HepG2 (cell line): ENCODE measurements around the gene PGM5. TPM values are rescaled to one million over a fixed set of nuclear protein-coding genes. Genes with fewer than 3 reads are reported as not detected.

ENCODE experiments used
- ATAC-seq: fragments of 200-7000 bp; cut with Tn5 transposase; 3 replicates; pipeline ENCODE4 v1.9.1; 2020; ENCODE audit warnings: mild to moderate bottlenecking, moderate library complexity
- BruUV-seq: library from RNA; stranded (reverse); fragments of 400-500 nt; replicated peaks from 2 replicates; lab custom pipeline; 2021; lab: Mats Ljungman, UMichigan
- CTCF ChIA-PET: fragments of 300-600 bp; formaldehyde crosslinking; extraction: SDS; loops from one replicate; lab custom pipeline; 2021; ENCODE audit warnings: low total read pairs, inconsistent platforms, low intra/inter-chr PET ratio; lab: Yijun Ruan, JAX
- POLR2A ChIA-PET: fragments of 350-600 bp; sonication (Branson Sonifier 250); formaldehyde crosslinking; loops from one replicate; lab custom pipeline; 2020; ENCODE audit warnings: antibody characterized with exemption, inconsistent platforms; lab: Yijun Ruan, JAX
- DNase-seq: peaks from one replicate; pipeline ENCODE4 v3.0.0-alpha.2; 2015; ENCODE audit warnings: low spot score
- FAIRE-seq: peaks from 3 replicates; lab custom pipeline; 2011; peaks lifted over from hg19 to GRCh38; lab: Jason Lieb, UNC
- H2AFZ ChIP-seq: one replicate; pipeline ENCODE4 v1.6.1; 2011; ENCODE audit warnings: low read length, inconsistent platforms
- H3K27ac ChIP-seq: fragments of 300-600 bp; 3 replicates; pipeline ENCODE4 v1.8.0; 2011; ENCODE audit warnings: mixed run types, mild to moderate bottlenecking, mixed read lengths, low read length, inconsistent platforms; ENCODE audit not compliant: insufficient read depth; ENCODE audit errors: extremely low read length
- H3K27me3 ChIP-seq, 2 experiments: fragments of 200-600 bp in 1 of 2; 2 replicates in 1 of 2; 3 replicates in 1 of 2; pipeline versions ENCODE4 v1.6.0 to v1.8.0; 2011; ENCODE audit warnings: low read length in 2 of 2, mild to moderate bottlenecking in 2 of 2, moderate library complexity in 2 of 2, inconsistent platforms in 1 of 2; ENCODE audit not compliant: insufficient read depth in 2 of 2, control insufficient read depth in 1 of 2
- H3K36me3 ChIP-seq, 2 experiments: fragments of 200-600 bp in 1 of 2; replicated peaks in 1 of 2; 2 replicates in 1 of 2; 3 replicates in 1 of 2; pipeline versions ENCODE4 v1.5.1 to v1.8.0; 2011; ENCODE audit warnings: low read length in 2 of 2, inconsistent platforms in 1 of 2; ENCODE audit not compliant: insufficient read depth in 2 of 2, control insufficient read depth in 1 of 2
- H3K4me1 ChIP-seq: 2 replicates; pipeline ENCODE4 v1.5.1; 2012; ENCODE audit warnings: low read length, inconsistent platforms; ENCODE audit not compliant: insufficient read depth
- H3K4me2 ChIP-seq: 2 replicates; pipeline ENCODE4 v1.6.0; 2011; ENCODE audit warnings: low read depth, low read length, inconsistent platforms
- H3K4me3 ChIP-seq, 3 experiments: fragments of 200-600 bp in 1 of 3; sonication (generic), shearing (Covaris generic) in 1 of 3; replicated peaks in 1 of 3; 2 replicates each; pipeline ENCODE4 v1.5.1; 2011 to 2016; ENCODE audit warnings: low read length in 3 of 3, inconsistent platforms in 2 of 3, low read depth in 2 of 3, mild to moderate bottlenecking in 2 of 3, control low read depth in 1 of 3, mixed read lengths in 1 of 3; ENCODE audit not compliant: insufficient read depth in 1 of 3
- H3K79me2 ChIP-seq: one replicate; pipeline ENCODE4 v1.6.1; 2011; ENCODE audit warnings: low read length, inconsistent platforms; ENCODE audit not compliant: insufficient read depth
- H3K9ac ChIP-seq: 2 replicates; pipeline ENCODE4 v1.6.0; 2011; ENCODE audit warnings: mild to moderate bottlenecking, low read depth, low read length, inconsistent platforms; ENCODE audit not compliant: insufficient read depth
- H3K9me3 ChIP-seq: 2 replicates; pipeline ENCODE4 v1.5.1; 2012; ENCODE audit warnings: mild to moderate bottlenecking, low read length
- H4K20me1 ChIP-seq: 2 replicates; pipeline ENCODE4 v1.6.0; 2011; ENCODE audit warnings: inconsistent platforms, mild to moderate bottlenecking, low read length, moderate library complexity; ENCODE audit not compliant: insufficient read depth
- CHD4 ChIP-seq: fragments of 200-600 bp; sonication (generic); IDR thresholded peaks from 2 replicates; pipeline ENCODE4 v1.7.0; 2017; ENCODE audit warnings: mild to moderate bottlenecking, low read length, borderline replicate concordance
- MEF2D ChIP-seq: sonication (generic); formaldehyde crosslinking; IDR thresholded peaks from 2 replicates; pipeline ENCODE4 v1.5.1; 2020; ENCODE audit warnings: mild to moderate bottlenecking, missing genetic modification reagents
- PAWR ChIP-seq: sonication (generic); formaldehyde crosslinking; IDR thresholded peaks from 2 replicates; pipeline ENCODE4 v1.4.0; 2020; ENCODE audit warnings: missing genetic modification reagents, mild to moderate bottlenecking, borderline replicate concordance
- SMARCC2 ChIP-seq: fragments of 450-650 bp; IDR thresholded peaks from 2 replicates; pipeline ENCODE4 v1.6.1; 2017; ENCODE audit warnings: antibody characterized with exemption, mild to moderate bottlenecking
- SP1 ChIP-seq, 2 experiments: fragments of 450-650 bp in 1 of 2; sonication (generic) in 1 of 2; formaldehyde crosslinking in 1 of 2; IDR thresholded peaks; 2 replicates each; pipeline versions ENCODE4 v1.4.0 to v1.6.1; 2016 to 2020; ENCODE audit warnings: missing genetic modification reagents in 1 of 2
- ZNF709 ChIP-seq: sonication (generic); formaldehyde crosslinking; IDR thresholded peaks from 2 replicates; pipeline ENCODE4 v1.5.0; 2020; ENCODE audit warnings: mild to moderate bottlenecking, missing genetic modification reagents
- WGBS: methylation state at CpG from one replicate; pipeline ENCODE4 v1.1.6; 2017; ENCODE audit warnings: low lambda C conversion rate; 5-methylcytosine and 5-hydroxymethylcytosine counted together
- in situ Hi-C: cut with HindIII; loops from 2 replicates; pipeline ENCODE4 v1.10.0; 2017; ENCODE audit warnings: low pct_unique_long_range_greater_than_20kb; ENCODE audit not compliant: extremely low pct_ligation_motif_present
- intact Hi-C: fragments of 100-400 bp; cut with micrococcal nuclease; formaldehyde crosslinking; loops from one replicate; pipeline ENCODE4 v1.10.0; 2022; ENCODE audit not compliant: unreplicated experiment
- polyA plus RNA-seq, 8 experiments: library from polyadenylated mRNA; depleted of rRNA in 3 of 8; stranded (reverse) in 7 of 8; unstranded in 1 of 8; fragments of >200 nt; fragmentation: Illumina TruSeq in 4 of 8; extraction: Trizol in 4 of 8; gene quantifications; 2 replicates each; pipeline versions ENCODE4 v1.2.1 to v1.2.3, GENCODE V29; 2011 to 2016; ENCODE audit warnings: low read depth in 4 of 8, missing spikeins in 1 of 8, mixed read lengths in 1 of 8; ENCODE audit not compliant: insufficient read depth in 1 of 8
- total RNA-seq, 5 experiments: library from RNA; depleted of rRNA; stranded (reverse); fragments of >200 nt; fragmentation: Illumina TruSeq; extraction: Trizol; gene quantifications; 2 replicates each; pipeline ENCODE4 v1.2.3, GENCODE V29; 2016; ENCODE audit warnings: low read depth in 1 of 5
- TF ChIP-seq, protein P1 (sequence below): fragments of 450-650 bp; IDR thresholded peaks from 2 replicates; pipeline ENCODE4 v1.6.1; 2016
- TF ChIP-seq, protein P2 (sequence below): sonication (generic); formaldehyde crosslinking; IDR thresholded peaks from 2 replicates; pipeline ENCODE4 v1.5.1; 2020; ENCODE audit warnings: mild to moderate bottlenecking, missing genetic modification reagents, moderate library complexity

Gene PGM5
- total and polyA plus RNA-seq, 2 of the 13 experiments (the other 11 are each of a cell fraction or from before 2014, with no cell fraction given) = not detected

DNA sequence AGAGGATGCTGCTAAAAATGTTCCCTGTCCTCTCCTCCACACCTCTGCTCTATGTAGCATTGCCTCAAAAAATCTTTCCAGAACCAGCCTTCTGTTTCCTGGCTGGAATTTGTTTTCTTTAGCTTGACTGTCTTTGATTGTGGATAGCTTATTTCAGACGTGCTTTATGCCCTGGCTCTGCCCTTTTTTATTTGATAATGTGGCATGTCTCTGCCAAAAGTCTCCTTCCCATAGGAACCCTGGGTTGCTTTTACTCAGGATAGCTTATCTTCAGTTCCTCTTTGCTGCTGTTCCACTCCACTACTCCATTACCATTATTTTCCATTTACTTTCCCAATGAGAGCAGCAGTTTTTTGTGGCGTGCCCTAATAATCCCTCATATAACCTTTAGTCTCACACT lies 185.2 kb downstream of the PGM5 start:
- FAIRE-seq (no peak), ATAC-seq (no peak), DNase-seq (no peak)
- Histone ChIP-seq H3K27me3 (no peaks in the 10 kb centered on the region), H3K9me3 (no peaks in the 10 kb centered on the region), H3K9ac (no peak overlapping the region), H3K4me3 (no peak overlapping the region), H3K4me1 (peaks cover 14% of the 10 kb centered on the region), H4K20me1 (no peaks in the 10 kb centered on the region), H3K4me2 (no peak overlapping the region), H3K36me3 (no peaks in the 10 kb centered on the region), H3K79me2 (no peaks in the 10 kb centered on the region), H3K27ac (no peak overlapping the region), H2AFZ (no peak overlapping the region)
- TF ChIP-seq MEF2D (CRISPR knock-in tag) (no peak), PAWR (CRISPR knock-in tag) (no peak), CHD4 (no peak), SP1 (IDR thresholded peaks at IDR 0.05) (no peak), SP1 (CRISPR knock-in tag; IDR thresholded peaks at IDR 0.05) (no peak), SMARCC2 (no peak), ZNF709 (CRISPR knock-in tag) (no peak)
- TF ChIP-seq, protein P1, sequence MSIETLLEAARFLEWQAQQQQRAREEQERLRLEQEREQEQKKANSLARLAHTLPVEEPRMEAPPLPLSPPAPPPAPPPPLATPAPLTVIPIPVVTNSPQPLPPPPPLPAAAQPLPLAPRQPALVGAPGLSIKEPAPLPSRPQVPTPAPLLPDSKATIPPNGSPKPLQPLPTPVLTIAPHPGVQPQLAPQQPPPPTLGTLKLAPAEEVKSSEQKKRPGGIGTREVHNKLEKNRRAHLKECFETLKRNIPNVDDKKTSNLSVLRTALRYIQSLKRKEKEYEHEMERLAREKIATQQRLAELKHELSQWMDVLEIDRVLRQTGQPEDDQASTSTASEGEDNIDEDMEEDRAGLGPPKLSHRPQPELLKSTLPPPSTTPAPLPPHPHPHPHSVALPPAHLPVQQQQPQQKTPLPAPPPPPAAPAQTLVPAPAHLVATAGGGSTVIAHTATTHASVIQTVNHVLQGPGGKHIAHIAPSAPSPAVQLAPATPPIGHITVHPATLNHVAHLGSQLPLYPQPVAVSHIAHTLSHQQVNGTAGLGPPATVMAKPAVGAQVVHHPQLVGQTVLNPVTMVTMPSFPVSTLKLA = no peak
- TF ChIP-seq, protein P2, sequence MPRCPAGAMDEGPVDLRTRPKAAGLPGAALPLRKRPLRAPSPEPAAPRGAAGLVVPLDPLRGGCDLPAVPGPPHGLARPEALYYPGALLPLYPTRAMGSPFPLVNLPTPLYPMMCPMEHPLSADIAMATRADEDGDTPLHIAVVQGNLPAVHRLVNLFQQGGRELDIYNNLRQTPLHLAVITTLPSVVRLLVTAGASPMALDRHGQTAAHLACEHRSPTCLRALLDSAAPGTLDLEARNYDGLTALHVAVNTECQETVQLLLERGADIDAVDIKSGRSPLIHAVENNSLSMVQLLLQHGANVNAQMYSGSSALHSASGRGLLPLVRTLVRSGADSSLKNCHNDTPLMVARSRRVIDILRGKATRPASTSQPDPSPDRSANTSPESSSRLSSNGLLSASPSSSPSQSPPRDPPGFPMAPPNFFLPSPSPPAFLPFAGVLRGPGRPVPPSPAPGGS = no peak
- ChIA-PET POLR2A (no interaction called here), CTCF (no interaction called here)
- in situ Hi-C loops (no loop called here), intact Hi-C loops (no loop called here)
- no TSS peak for BruUV-seq
- 16% methylated on average over 2 of the region's 2 CpGs for WGBS
